ENCODE data around the gene HEATR1.

Gene HEATR1

DNA sequence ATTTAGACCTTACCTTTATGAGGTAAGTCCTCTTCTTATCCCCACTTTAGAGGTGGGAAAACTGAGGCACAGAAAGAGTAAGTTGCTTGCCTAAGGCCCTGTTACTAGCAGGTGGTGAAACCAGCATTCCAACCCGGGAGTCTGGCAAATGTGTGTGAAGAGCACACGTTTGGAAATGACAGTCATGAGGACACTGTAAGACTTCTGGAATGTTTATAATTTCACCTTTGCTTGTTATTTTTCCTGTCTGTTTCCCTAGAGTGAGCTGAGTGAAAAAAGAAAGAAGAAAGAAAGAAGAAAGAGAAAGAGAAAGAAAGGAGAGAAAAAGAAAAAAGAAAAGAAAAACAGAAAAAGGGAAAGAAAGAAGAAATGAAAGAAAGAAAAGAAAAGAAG, 101.7 kb downstream of the HEATR1 start:
- H3K4me3 ChIP-seq (ENCODE audit: low read depth, low read length): no peak overlapping the region
- TF ChIP-seq, protein P1, sequence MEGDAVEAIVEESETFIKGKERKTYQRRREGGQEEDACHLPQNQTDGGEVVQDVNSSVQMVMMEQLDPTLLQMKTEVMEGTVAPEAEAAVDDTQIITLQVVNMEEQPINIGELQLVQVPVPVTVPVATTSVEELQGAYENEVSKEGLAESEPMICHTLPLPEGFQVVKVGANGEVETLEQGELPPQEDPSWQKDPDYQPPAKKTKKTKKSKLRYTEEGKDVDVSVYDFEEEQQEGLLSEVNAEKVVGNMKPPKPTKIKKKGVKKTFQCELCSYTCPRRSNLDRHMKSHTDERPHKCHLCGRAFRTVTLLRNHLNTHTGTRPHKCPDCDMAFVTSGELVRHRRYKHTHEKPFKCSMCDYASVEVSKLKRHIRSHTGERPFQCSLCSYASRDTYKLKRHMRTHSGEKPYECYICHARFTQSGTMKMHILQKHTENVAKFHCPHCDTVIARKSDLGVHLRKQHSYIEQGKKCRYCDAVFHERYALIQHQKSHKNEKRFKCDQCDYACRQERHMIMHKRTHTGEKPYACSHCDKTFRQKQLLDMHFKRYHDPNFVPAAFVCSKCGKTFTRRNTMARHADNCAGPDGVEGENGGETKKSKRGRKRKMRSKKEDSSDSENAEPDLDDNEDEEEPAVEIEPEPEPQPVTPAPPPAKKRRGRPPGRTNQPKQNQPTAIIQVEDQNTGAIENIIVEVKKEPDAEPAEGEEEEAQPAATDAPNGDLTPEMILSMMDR (IDR thresholded peaks at IDR 0.05; ENCODE audit: low read depth, low read length): no peak
- no peaks in the 10 kb centered on the region for H3K36me3 ChIP-seq
- H3K27ac ChIP-seq: no peak overlapping the region
- DNase-seq: no peak
- no peaks in the 10 kb centered on the region for H3K27me3 ChIP-seq (ENCODE audit: insufficient read depth, low read depth, severe bottlenecking)
- no peaks in the 10 kb centered on the region for H3K9me3 ChIP-seq (ENCODE audit: severe bottlenecking)

DNA sequence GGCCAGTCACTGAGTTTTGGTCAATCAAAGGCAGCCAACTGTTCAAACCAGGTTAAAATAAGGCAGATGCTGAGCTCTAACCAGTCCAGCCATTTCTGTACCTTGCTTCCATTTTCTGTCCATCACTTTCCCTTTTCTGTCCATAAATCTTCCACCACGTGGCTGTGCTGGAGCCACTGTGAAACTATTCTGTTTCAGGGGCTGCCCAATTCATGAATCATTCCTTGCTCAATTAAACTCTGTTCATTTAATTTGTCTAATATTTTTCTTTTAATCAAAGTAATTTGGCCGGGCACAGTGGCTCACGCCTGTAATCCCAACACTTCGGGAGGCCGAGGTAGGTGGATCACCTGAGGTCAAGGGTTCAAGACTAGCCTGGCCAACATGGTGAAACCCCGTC, 103.2 kb downstream of the HEATR1 start:
- TF ChIP-seq, protein P1 (IDR thresholded peaks at IDR 0.05; ENCODE audit: low read depth, low read length): no peak
- H3K4me3 ChIP-seq (ENCODE audit: low read depth, low read length): no peak overlapping the region
- no peaks in the 10 kb centered on the region for H3K27me3 ChIP-seq (ENCODE audit: insufficient read depth, low read depth, severe bottlenecking)
- H3K9me3 ChIP-seq (ENCODE audit: severe bottlenecking): no peaks in the 10 kb centered on the region
- no peak for DNase-seq
- no peak overlapping the region for H3K27ac ChIP-seq
- H3K36me3 ChIP-seq: no peaks in the 10 kb centered on the region

All from WERI-Rb-1 (cell line).